NCI-H82 treated with DMSO at 0.1 percent for 48 hours (cell line): ENCODE measurements around the gene DUS2.

ENCODE experiments used
- DNase-seq: peaks from one replicate; lab custom pipeline; 2025; ENCODE audit not compliant: unreplicated experiment; lab: John Stamatoyannopoulos, UW

The DUS2 gene

GRCh38 chr16:68040506-68041288, 17.6 kb downstream of the DUS2 start:
- DNase-seq: peak; percentile 35

- no peak for DNase-seq
Measured at GRCh38 chr16:68041783-68042182, 18.7 kb downstream of the DUS2 start.

- peak; percentile 64 for DNase-seq
Measured at GRCh38 chr16:68046106-68046505, 23.0 kb downstream of the DUS2 start.

- no peak for DNase-seq
Measured at GRCh38 chr16:68047987-68048386, 24.9 kb downstream of the DUS2 start.

- no peak for DNase-seq
Measured at GRCh38 chr16:68049449-68049848, 26.4 kb downstream of the DUS2 start.

GRCh38 chr16:68055395-68055794, 32.3 kb downstream of the DUS2 start:
- DNase-seq: no peak

- no peak for DNase-seq
Measured at GRCh38 chr16:68059804-68060203, 36.7 kb downstream of the DUS2 start.

- no peak for DNase-seq
Measured at GRCh38 chr16:68061396-68061795, 38.3 kb downstream of the DUS2 start.

- DNase-seq: no peak
Measured at GRCh38 chr16:68062910-68063393, 39.9 kb downstream of the DUS2 start.

- DNase-seq: peak; percentile 17
Measured at GRCh38 chr16:68064791-68065365, 41.8 kb downstream of the DUS2 start.

GRCh38 chr16:68065716-68066305, 42.7 kb downstream of the DUS2 start:
- no peak for DNase-seq

- no peak for DNase-seq
Measured at GRCh38 chr16:68066763-68067162, 43.7 kb downstream of the DUS2 start.

- no peak for DNase-seq
Measured at GRCh38 chr16:68068926-68069325, 45.8 kb downstream of the DUS2 start.

- DNase-seq: peak; percentile 11
Measured at GRCh38 chr16:68069511-68070248, 46.6 kb downstream of the DUS2 start.

- DNase-seq: no peak
Measured at GRCh38 chr16:68070249-68070730, 47.2 kb downstream of the DUS2 start.

GRCh38 chr16:68070806-68071517, 47.9 kb downstream of the DUS2 start:
- no peak for DNase-seq

GRCh38 chr16:68071518-68071901, 48.4 kb downstream of the DUS2 start:
- DNase-seq: no peak

GRCh38 chr16:68072038-68072695, 49.1 kb downstream of the DUS2 start:
- DNase-seq: no peak

- no peak for DNase-seq
Measured at GRCh38 chr16:68073902-68074760, 51.0 kb downstream of the DUS2 start.
